ENCODE data around the gene CDKN2AIPNL. TPM values are rescaled to one million over a fixed set of nuclear protein-coding genes. Genes with fewer than 3 reads are reported as not detected.

Gene CDKN2AIPNL, protein sequence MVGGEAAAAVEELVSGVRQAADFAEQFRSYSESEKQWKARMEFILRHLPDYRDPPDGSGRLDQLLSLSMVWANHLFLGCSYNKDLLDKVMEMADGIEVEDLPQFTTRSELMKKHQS
- total RNA-seq (2022; extraction: Qiagen RNA extraction; ENCODE audit: low read depth), result 36.9 to 47.1 TPM (median 42.6 TPM) in 5 replicates

DNA sequence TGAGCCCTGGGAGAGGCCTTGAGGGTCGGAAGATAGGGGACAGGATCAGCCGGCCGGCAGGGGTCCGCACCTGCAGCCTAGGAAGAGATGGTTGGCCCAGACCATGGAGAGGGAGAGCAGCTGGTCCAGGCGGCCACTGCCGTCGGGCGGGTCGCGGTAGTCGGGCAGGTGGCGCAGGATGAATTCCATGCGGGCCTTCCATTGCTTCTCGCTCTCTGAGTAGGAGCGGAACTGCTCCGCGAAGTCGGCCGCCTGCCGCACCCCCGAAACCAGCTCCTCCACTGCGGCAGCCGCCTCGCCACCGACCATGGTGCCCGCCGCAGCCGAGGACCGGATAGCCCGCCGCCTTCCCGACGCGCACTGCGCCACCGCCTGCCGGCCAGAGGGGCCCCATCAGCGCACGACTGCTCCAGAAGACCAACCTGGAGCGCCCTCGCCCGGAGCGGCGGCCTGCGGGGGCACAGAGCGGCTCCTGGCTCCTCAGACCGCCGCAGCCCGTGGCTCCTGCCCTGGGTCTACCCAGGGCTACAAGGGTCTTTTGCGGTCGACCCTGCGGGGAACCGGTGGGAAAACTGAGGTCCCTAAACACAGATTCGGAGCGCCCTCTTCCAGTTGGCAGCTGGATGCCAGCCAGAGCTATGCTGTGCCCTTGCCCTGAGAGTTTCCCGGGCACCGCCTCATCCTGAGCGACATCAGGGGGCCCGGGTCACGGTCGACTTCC, at the start of gene CDKN2AIPNL:
TSS of gene CDKN2AIPNL (minus strand) at position 336 of the 721 bp plus-strand sequence. CDS start at position 309, 27 bp downstream.

DNA sequence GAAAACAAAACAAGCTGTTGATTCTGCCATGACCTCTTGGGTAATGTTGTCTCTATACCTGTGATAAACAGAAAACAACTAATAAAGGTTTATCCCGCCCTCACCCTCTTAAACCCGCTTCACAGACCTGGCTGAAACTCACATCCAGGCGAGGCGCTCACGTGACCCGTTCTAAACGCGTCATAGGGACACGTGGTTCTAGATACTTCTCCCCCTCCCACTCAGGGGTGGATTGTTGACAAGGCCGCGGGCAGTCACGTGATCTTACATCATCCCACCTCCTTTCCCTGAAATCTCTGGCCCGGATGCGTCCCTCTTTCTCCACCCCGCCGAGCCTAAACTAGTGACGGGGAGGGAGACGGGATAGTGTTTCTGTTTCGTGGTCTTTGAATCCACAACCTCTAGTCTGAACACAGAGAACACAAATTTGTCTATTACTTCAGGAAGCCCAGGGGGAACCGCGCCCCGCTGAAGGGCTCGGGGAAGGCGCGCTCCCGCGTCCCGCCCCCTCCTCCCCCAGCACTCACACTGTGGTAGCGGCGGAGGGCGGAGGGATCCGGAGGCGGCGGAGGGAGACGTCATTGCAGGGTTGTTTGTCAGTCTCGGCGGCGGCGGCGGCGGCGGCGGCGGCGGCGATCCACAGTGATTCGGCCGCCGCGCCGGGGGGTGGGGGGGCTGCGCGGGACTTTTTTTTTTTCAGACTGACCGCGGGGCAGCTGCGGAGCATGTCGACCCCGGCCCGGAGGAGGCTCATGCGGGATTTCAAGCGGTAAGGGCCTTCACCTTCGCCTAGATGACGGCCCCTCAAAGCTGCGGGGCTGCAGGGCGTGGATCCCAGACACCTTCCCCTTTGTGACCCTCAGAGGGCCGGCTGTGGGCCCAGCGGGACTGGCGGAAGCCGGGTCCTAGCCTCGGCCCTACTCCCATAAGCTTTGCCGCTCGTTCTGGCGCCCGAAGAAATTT, 40.5 kb downstream of the CDKN2AIPNL start, which contains the start of gene UBE2B:
TSS of gene UBE2B (plus strand) at position 699 of the 963 bp plus-strand sequence. CDS start at position 726, 27 bp downstream.

Other genes starting within 250 kb of the CDKN2AIPNL start
- 573 to 822 TPM (median 615 TPM) in 5 replicates for gene SKP1, start 234.9 kb downstream of the CDKN2AIPNL start, total RNA-seq (2022; extraction: Qiagen RNA extraction; ENCODE audit: low read depth)
- gene PPP2CA, start 185.8 kb downstream of the CDKN2AIPNL start, total RNA-seq (2022; extraction: Qiagen RNA extraction; ENCODE audit: low read depth), result 224 to 299 TPM (median 269 TPM) in 5 replicates
- 0.63 to 2.1 TPM (median 1.1 TPM) in 5 replicates for gene CDKL3, start 44.7 kb downstream of the CDKN2AIPNL start, total RNA-seq (2022; extraction: Qiagen RNA extraction; ENCODE audit: low read depth)
- gene UBE2B, start 40.3 kb downstream of the CDKN2AIPNL start, total RNA-seq (2022; extraction: Qiagen RNA extraction; ENCODE audit: low read depth), result 47.9 to 71.0 TPM (median 69.7 TPM) in 5 replicates
- gene JADE2, start 113.8 kb upstream of the CDKN2AIPNL start, total RNA-seq (2022; extraction: Qiagen RNA extraction; ENCODE audit: low read depth), result 22.5 to 28.8 TPM (median 26.9 TPM) in 5 replicates
- 45.1 to 78.2 TPM (median 50.3 TPM) in 5 replicates for gene SAR1B, start 220.9 kb upstream of the CDKN2AIPNL start, total RNA-seq (2022; extraction: Qiagen RNA extraction; ENCODE audit: low read depth)
- gene SEC24A, start 236.9 kb upstream of the CDKN2AIPNL start, total RNA-seq (2022; extraction: Qiagen RNA extraction; ENCODE audit: low read depth), result 9.0 to 16.1 TPM (median 14.7 TPM) in 5 replicates